ENCODE data around the gene DGCR6L.
"Not testable (repeated sequence)": the region's sequence is repeated elsewhere in the genome, so short reads cannot be mapped to it uniquely, and the experiment has no call there.

Gene DGCR6L

GRCh38 chr22:20291249-20291586 is 28.6 kb downstream of the DGCR6L start:
- DNase-seq = no peak

DNA sequence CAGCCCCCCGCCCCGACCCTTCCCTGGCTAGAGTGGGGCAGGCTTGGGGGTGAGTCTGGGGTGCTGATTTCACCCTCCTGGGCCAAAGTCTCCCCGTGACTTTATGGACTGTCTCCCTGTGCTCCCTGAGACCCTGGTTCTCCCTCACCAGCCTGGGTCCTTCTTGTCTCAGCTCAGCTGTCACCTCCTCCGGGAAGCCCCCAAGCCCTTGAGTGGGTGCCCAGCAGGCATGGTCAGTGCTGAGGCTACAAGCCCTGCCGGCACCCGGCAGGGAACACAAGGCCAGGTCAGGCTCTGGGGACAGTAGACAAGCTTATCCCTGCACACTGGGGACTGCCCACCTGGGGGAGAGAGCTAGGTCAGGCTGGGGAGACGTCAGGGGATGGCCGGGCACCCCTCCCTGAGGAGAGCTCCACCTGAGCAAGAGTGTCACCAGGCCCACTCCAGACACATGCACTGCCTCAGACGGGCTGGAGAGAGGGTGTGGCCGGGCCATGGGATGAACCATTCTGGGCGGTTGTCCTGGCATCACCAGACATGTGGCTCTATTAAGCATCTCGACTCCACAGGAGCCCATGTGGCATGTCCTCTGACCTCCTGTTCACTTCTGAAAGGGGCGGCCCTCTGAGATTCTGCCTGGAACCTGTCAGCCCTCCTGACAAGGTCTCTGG is 29.1 kb downstream of the DGCR6L start:
- DNase-seq = no peak

DNA sequence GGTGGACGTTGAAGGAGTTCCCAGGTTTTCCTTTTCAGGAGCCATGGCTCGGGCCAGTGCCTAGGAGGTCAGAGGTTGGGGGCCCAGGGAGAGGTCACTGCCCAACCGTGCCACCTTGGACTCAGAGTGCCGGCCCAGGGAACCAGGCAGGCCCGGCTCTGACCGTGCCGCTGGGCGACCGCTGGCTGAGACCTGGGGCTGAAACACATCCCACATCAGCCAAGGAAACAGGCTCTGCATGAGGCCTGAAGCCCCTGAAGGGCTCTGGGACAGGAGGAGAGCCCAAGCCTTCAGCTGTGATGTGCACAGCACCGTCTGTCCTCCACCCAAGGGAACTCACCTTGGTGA is 29.8 kb downstream of the DGCR6L start:
- no peak for DNase-seq

- not testable (repeated sequence) for DNase-seq
These were observed 30.4 kb downstream of the DGCR6L start for GRCh38 chr22:20289182-20290044.

- not testable (repeated sequence) for DNase-seq
These were observed 33.0 kb downstream of the DGCR6L start for GRCh38 chr22:20286784-20287423.

- not testable (repeated sequence) for DNase-seq
These were observed 33.6 kb downstream of the DGCR6L start for GRCh38 chr22:20286312-20286660.

DNA sequence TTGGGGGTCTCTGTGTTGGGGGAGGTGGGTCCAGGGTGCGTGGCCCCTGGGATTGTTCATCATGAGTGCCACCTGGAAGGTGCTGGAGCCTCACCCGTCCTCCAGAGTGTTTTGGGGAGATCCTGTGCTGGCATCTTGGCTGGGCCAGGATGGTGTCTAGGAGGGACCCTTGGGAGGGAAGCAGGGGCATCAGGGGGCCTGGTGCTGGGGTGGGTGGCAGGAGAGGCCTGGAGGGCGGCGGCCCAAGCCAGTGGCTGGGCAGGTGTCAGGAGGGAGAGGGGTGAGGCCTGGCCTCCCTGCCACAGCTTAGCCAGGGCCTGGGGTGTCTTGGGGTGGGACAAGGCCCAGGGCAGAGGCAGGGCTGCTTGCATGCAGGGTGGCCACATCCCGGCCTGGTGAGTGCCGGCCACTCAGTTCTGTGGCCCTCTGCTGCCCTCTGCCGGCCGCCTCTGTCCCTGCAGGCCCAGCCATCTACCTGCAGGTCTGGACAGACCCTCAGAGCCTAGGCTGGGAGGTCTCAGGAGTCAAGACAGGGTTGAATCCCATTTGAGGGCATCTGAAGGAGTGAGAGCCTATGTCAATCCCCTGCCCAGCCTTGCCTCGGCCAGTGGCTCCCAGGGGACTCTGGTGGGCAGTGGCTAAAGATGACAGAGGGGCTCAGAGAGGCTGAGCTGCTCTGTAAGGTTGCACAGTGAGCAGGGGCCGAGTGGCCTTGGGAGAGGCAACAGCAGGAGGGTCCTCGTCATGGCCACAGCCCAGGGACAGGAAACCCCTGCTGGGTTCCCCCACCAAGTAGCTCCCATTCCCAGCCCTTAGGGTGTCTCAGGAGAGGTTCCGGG is 34.2 kb downstream of the DGCR6L start:
- peak; percentile 84 for DNase-seq

DNA sequence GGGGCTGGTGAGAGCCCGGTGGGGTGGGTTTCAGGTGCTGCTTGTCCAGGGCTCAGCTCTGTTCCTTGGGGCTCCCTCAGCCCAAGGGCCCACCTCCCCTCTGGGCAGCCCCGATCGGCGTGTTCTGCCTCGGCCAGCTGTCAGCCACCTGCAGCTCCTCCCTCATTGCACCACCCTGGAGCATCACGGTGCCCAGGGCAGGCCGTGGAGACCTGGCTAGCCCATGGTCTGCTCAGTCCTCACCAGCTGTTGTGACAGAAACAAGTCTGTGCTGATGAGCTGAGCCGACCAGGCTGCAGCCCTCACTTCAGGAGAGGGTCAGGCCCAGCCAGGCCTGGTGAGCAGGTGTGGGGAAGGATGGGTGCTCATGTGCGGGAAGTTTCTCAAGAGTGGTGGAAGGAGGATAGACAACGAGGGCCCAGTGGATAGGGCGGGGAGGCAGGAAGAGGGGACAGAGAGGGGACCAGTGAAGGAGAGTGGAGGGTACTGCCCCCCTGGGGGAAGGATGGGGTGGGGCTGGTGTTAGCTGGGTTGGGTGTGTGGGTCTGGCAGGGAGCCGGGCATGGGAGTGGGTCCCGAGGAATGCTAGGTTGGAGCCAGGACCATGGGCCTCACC is 35.3 kb downstream of the DGCR6L start:
- no peak for DNase-seq

- no peak for DNase-seq
These were observed 36.2 kb downstream of the DGCR6L start for GRCh38 chr22:20283674-20284066.

GRCh38 chr22:20282901-20283673 is 36.8 kb downstream of the DGCR6L start:
- DNase-seq = no peak

GRCh38 chr22:20281891-20282290 is 38.0 kb downstream of the DGCR6L start:
- no peak for DNase-seq

DNA sequence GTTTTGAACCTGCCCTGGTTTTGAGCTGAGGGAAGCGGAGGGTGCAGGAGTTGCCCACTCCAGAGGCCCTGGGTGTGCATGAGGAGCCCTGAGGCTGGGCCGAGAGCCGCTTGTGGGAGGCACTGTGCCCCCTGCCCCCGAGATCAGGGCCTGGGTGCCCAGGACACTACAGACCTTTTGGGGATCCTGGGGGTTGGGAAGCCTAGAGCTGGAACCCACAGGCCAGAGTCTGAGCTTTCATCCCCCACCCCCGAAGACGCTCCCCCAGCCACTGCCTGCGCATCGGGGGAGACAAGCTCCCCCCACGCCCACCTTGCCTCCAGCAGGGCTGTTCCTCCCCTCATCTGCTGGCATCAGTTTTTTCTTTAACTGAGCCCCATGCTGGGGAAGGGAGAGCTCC is 38.4 kb downstream of the DGCR6L start:
- DNase-seq = not testable (repeated sequence)

- no peak for DNase-seq
These were observed 39.0 kb downstream of the DGCR6L start for GRCh38 chr22:20280866-20281265.

DNA sequence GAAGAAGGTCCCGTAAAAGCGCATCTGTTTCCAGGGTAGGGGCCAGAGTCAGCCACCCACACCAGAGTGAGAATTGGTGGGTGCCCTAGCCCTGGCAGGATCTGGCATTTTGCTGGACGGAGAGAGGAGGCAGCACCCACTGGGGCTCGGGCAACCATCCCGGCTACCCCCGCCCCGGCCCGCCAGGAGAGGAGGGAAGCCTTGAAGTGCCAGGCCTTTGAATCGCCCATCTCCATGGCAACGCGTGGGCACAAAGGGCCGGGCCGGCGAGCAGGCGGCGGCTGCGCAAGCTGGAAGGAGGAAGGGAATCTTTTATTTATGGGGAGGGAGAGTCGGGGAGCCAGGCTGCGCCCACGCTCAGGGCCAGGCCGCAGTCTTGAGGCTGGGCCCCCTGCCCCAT is 39.7 kb downstream of the DGCR6L start:
- not testable (repeated sequence) for DNase-seq

DNA sequence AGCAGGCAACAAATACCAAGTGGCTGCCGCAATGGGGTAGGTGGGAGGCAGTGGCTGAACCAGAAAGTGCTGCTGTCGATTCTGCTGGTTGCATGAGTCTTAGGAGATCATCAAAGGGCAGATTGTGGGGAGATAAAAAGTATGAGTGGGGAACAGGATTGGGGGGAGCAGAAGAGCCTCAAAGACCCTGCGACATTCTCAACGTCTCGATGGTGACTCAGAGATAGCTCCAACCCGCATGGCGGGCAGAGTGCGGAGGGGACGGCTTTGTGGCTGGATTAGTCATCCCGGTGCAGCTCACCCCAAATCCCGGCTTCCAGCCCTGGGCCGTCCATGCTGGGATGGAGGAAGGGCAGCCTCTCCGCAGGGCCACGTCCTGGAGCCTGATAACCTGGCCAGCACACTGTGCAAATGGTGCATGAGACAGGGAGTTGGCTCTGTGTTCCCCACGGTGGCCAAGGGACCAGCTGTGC is 40.2 kb downstream of the DGCR6L start:
- no peak for DNase-seq

GRCh38 chr22:20278726-20279490 is 41.0 kb downstream of the DGCR6L start:
- DNase-seq = not testable (repeated sequence)

DNA sequence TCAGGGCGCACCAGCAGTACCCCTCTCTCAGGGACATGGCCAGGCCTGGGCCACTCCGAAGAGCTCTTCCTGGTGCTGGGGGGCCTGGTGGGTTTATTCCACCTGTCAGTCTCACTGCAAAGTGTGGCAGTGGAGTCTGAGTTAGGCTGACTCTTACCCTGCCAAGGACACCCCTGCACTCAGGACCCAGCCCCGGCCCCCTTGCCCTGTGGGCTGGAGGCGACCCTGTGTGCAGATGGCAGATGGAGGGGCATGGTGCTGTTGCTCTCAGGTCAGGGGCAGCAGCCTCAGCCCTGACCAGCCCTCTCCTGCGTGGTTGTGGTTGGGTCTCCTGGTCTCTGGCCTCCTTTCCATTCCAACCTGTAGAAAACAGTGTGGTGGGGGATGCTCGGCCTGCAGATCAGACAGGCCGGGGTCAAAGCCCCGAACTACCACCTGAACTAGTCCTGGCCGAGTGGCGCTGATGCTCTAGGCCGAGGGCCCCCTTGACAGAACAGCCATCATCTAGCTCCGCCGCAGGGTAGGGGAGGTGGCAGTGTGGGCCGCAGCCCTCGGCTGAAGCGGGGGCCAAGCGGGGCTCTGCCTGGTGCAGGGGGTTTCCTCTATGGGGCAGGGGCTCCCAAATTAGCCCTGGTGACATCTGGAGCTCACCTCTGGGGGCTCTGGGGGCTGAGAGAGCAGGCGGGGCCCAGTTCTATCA is 41.8 kb downstream of the DGCR6L start:
- not testable (repeated sequence) for DNase-seq

- no peak for DNase-seq
These were observed 43.4 kb downstream of the DGCR6L start for GRCh38 chr22:20276468-20276867.

- DNase-seq = no peak
These were observed 44.0 kb downstream of the DGCR6L start for GRCh38 chr22:20275836-20276235.

DNA sequence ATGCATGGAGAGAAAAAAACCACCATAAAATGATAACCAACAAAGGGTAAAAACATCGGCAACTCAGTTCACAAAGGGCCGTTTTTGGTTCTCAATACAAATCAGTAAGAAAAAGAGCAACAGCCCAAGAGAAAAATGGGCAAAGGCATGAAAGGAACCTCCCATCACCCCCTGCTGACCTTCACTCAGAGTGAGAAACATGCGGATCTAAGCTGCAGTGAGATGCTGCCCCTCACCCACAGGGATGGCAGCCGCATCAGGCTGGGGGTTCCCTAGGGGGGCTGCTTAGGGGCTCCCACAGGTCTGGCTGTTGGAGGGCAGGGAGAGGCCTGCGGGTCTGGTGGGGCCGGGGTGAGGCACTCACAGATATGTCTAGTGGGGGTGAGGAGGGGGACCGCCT is 44.5 kb downstream of the DGCR6L start:
- DNase-seq = not testable (repeated sequence)
